Loucy (cell line): ENCODE results near the gene SLITRK6.

Source experiments
- H2AFZ ChIP-seq: fragments of 200-600 bp; sonication (generic); 2 replicates; pipeline ENCODE4 v1.6.0; 2016; ENCODE audit warnings: antibody characterized with exemption, mild to moderate bottlenecking, low read length, moderate library complexity
- H3F3A ChIP-seq: fragments of 200-600 bp; 2 replicates; pipeline ENCODE4 v1.6.0; 2016; ENCODE audit warnings: antibody characterized with exemption, low read depth, mild to moderate bottlenecking
- H3K27me3 ChIP-seq: fragments of 200-600 bp; sonication (generic); 2 replicates; pipeline ENCODE4 v1.6.1; 2014; ENCODE audit warnings: low read length, mild to moderate bottlenecking; ENCODE audit not compliant: insufficient read depth, poor library complexity, severe bottlenecking
- H3K36me3 ChIP-seq: fragments of 200-600 bp; sonication (generic); 2 replicates; pipeline ENCODE4 v1.6.1; 2016; ENCODE audit warnings: low read length; ENCODE audit not compliant: insufficient read depth
- H3K4me1 ChIP-seq: fragments of 200-600 bp; sonication (generic); 2 replicates; pipeline ENCODE4 v1.5.1; 2014; ENCODE audit warnings: low read length, mild to moderate bottlenecking; ENCODE audit not compliant: insufficient read depth, poor library complexity, severe bottlenecking
- H3K4me2 ChIP-seq: fragments of 200-600 bp; sonication (generic); 2 replicates; pipeline ENCODE4 v1.6.0; 2014; ENCODE audit warnings: antibody characterized with exemption, low read length, low read depth, mild to moderate bottlenecking; ENCODE audit not compliant: poor library complexity, severe bottlenecking
- H3K4me3 ChIP-seq: fragments of 200-600 bp; sonication (generic); 2 replicates; pipeline ENCODE4 v1.5.1; 2014; ENCODE audit warnings: low read length, mild to moderate bottlenecking, mixed read lengths; ENCODE audit not compliant: poor library complexity, severe bottlenecking
- H3K79me2 ChIP-seq: fragments of 200-600 bp; sonication (generic); 2 replicates; pipeline ENCODE4 v1.6.1; 2014; ENCODE audit warnings: low read length; ENCODE audit not compliant: insufficient read depth
- H3K9ac ChIP-seq: fragments of 200-600 bp; sonication (generic); 2 replicates; pipeline ENCODE4 v1.6.0; 2014; ENCODE audit warnings: mild to moderate bottlenecking, low read depth, low read length, moderate library complexity; ENCODE audit not compliant: poor library complexity, severe bottlenecking
- H3K9me2 ChIP-seq: fragments of 200-600 bp; sonication (generic); replicated peaks from 2 replicates; pipeline ENCODE4 v1.6.1; 2016; ENCODE audit warnings: low read depth, low read length, mixed read lengths
- H3K9me3 ChIP-seq: fragments of 200-600 bp; sonication (generic); 2 replicates; pipeline ENCODE4 v1.6.1; 2014; ENCODE audit warnings: mild to moderate bottlenecking, antibody characterized with exemption, low read length, low read depth; ENCODE audit not compliant: insufficient read depth
- H4K20me1 ChIP-seq: fragments of 200-600 bp; sonication (generic); 2 replicates; pipeline ENCODE4 v1.6.0; 2014; ENCODE audit warnings: antibody characterized with exemption, low read length, mild to moderate bottlenecking; ENCODE audit not compliant: insufficient read depth, poor library complexity, severe bottlenecking
- EZH2phosphoT487 ChIP-seq: fragments of 200-600 bp; IDR thresholded peaks from 2 replicates; pipeline ENCODE4 v1.6.1; 2018; ENCODE audit warnings: antibody characterized with exemption, mild to moderate bottlenecking, moderate library complexity, borderline replicate concordance
- TF ChIP-seq, protein P1 (sequence below): fragments of 200-600 bp; sonication (generic); conservative IDR thresholded peaks from 2 replicates; pipeline ENCODE4 v1.5.1; 2014; ENCODE audit warnings: mild to moderate bottlenecking, antibody characterized with exemption, low read length

The SLITRK6 gene

GRCh38 chr13:85833921-85834320 is 34.7 kb upstream of the SLITRK6 start:
- TF ChIP-seq EZH2phosphoT487: no peak
- TF ChIP-seq, protein P1, sequence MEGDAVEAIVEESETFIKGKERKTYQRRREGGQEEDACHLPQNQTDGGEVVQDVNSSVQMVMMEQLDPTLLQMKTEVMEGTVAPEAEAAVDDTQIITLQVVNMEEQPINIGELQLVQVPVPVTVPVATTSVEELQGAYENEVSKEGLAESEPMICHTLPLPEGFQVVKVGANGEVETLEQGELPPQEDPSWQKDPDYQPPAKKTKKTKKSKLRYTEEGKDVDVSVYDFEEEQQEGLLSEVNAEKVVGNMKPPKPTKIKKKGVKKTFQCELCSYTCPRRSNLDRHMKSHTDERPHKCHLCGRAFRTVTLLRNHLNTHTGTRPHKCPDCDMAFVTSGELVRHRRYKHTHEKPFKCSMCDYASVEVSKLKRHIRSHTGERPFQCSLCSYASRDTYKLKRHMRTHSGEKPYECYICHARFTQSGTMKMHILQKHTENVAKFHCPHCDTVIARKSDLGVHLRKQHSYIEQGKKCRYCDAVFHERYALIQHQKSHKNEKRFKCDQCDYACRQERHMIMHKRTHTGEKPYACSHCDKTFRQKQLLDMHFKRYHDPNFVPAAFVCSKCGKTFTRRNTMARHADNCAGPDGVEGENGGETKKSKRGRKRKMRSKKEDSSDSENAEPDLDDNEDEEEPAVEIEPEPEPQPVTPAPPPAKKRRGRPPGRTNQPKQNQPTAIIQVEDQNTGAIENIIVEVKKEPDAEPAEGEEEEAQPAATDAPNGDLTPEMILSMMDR: no peak
- Histone ChIP-seq H3K4me3 (no peak overlapping the region), H3K4me1 (no peaks in the 10 kb centered on the region), H3K9me2 (no peaks in the 10 kb centered on the region), H2AFZ (no peak overlapping the region), H3K9me3 (no peaks in the 10 kb centered on the region), H3K36me3 (no peaks in the 10 kb centered on the region), H3K9ac (no peak overlapping the region), H3F3A (no peaks in the 10 kb centered on the region), H3K79me2 (no peaks in the 10 kb centered on the region), H3K4me2 (no peak overlapping the region), H3K27me3 (no peaks in the 10 kb centered on the region), H4K20me1 (no peaks in the 10 kb centered on the region)

GRCh38 chr13:85828094-85828684 is 29.0 kb upstream of the SLITRK6 start:
- Histone ChIP-seq H3K36me3 (no peaks in the 10 kb centered on the region), H3F3A (no peaks in the 10 kb centered on the region), H3K79me2 (no peaks in the 10 kb centered on the region), H3K9me2 (no peaks in the 10 kb centered on the region), H2AFZ (peak overlapping the region; percentile 20; the same call in 1 of the 2 replicates), H3K9ac (no peak overlapping the region), H3K4me1 (no peaks in the 10 kb centered on the region), H4K20me1 (no peaks in the 10 kb centered on the region), H3K27me3 (no peaks in the 10 kb centered on the region), H3K9me3 (no peaks in the 10 kb centered on the region), H3K4me3 (peak overlapping the region; percentile 11), H3K4me2 (no peak overlapping the region)
- TF ChIP-seq EZH2phosphoT487: no peak
- TF ChIP-seq, protein P1: peak; percentile 65

- no peaks in the 10 kb centered on the region for H3K27me3 ChIP-seq
- no peak overlapping the region for H2AFZ ChIP-seq
- no peaks in the 10 kb centered on the region for H3K36me3 ChIP-seq
- no peaks in the 10 kb centered on the region for H3K9me2 ChIP-seq
- H3K9me3 ChIP-seq: no peaks in the 10 kb centered on the region
- H3K4me2 ChIP-seq: no peak overlapping the region
- no peak overlapping the region for H3K4me3 ChIP-seq
- TF ChIP-seq, protein P1: no peak
- no peak for TF ChIP-seq EZH2phosphoT487
- H3K9ac ChIP-seq: no peak overlapping the region
- no peaks in the 10 kb centered on the region for H3F3A ChIP-seq
- H3K79me2 ChIP-seq: no peaks in the 10 kb centered on the region
- no peaks in the 10 kb centered on the region for H3K4me1 ChIP-seq
- H4K20me1 ChIP-seq: no peaks in the 10 kb centered on the region
These were observed 26.2 kb upstream of the SLITRK6 start for GRCh38 chr13:85825454-85825853.
